Measurements from ENCODE around the gene ZNF225. TPM values are rescaled to one million over a fixed set of nuclear protein-coding genes. Genes with fewer than 3 reads are reported as not detected.

ZNF225 gene
- total RNA-seq, 1 donor from 2014 or later, result 7.1 TPM

DNA sequence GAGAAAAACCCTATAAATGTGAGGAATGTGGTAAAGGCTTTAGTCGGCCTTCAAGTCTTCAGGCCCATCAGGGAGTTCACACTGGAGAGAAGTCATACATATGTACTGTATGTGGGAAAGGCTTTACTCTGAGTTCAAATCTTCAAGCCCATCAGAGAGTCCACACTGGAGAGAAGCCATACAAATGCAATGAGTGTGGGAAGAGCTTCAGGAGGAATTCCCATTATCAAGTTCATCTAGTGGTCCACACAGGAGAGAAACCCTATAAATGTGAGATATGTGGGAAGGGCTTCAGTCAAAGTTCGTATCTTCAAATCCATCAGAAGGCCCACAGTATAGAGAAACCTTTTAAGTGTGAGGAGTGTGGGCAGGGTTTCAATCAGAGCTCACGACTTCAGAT is 63.4 kb downstream of the ZNF225 start:
- no peak for DNase-seq
- H3K4me3 Mint-ChIP-seq (ENCODE audit: unreplicated experiment), result no peak overlapping the region
- peaks cover 51% of the 10 kb centered on the region for H3K36me3 Mint-ChIP-seq (ENCODE audit: unreplicated experiment)
- H3K9me3 Mint-ChIP-seq (ENCODE audit: unreplicated experiment), result peaks cover 8% of the 10 kb centered on the region
- H3K4me1 Mint-ChIP-seq (ENCODE audit: low read depth, unreplicated experiment), result no peaks in the 10 kb centered on the region
- no peaks in the 10 kb centered on the region for H3K27me3 Mint-ChIP-seq (ENCODE audit: unreplicated experiment)
- no peak overlapping the region for H3K27ac Mint-ChIP-seq (ENCODE audit: unreplicated experiment)
- TF ChIP-seq, protein P1, sequence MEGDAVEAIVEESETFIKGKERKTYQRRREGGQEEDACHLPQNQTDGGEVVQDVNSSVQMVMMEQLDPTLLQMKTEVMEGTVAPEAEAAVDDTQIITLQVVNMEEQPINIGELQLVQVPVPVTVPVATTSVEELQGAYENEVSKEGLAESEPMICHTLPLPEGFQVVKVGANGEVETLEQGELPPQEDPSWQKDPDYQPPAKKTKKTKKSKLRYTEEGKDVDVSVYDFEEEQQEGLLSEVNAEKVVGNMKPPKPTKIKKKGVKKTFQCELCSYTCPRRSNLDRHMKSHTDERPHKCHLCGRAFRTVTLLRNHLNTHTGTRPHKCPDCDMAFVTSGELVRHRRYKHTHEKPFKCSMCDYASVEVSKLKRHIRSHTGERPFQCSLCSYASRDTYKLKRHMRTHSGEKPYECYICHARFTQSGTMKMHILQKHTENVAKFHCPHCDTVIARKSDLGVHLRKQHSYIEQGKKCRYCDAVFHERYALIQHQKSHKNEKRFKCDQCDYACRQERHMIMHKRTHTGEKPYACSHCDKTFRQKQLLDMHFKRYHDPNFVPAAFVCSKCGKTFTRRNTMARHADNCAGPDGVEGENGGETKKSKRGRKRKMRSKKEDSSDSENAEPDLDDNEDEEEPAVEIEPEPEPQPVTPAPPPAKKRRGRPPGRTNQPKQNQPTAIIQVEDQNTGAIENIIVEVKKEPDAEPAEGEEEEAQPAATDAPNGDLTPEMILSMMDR (IDR thresholded peaks at IDR 0.05; ENCODE audit: partially characterized antibody, unreplicated experiment), result no peak

DNA sequence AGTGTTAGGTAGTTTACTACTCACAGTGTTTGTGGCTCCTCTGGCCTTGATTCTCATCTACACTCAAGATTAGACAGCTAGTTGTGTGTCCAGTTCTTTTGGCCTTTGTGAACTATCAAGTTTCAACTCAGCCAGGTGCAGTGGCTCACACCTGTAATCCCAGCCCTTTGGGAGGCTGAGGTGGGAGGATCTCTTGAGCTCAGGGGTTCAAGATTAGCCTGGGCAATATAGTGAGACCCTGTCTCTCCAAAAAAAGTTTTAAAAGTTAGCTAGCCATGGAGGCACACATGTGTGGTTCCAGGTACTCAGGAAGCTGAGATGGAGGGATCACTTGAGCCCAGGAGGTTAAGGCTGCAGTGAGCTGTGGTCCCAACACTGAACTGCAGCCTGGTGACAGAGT is 67.8 kb downstream of the ZNF225 start:
- no peak for DNase-seq
- Mint-ChIP-seq H3K36me3 (ENCODE audit: unreplicated experiment) (peaks cover 31% of the 10 kb centered on the region), H3K9me3 (ENCODE audit: unreplicated experiment) (peaks cover 5% of the 10 kb centered on the region), H3K27ac (ENCODE audit: unreplicated experiment) (no peak overlapping the region), H3K27me3 (ENCODE audit: unreplicated experiment) (no peaks in the 10 kb centered on the region), H3K4me1 (ENCODE audit: low read depth, unreplicated experiment) (no peaks in the 10 kb centered on the region), H3K4me3 (ENCODE audit: unreplicated experiment) (no peak overlapping the region)
- TF ChIP-seq, protein P1 (IDR thresholded peaks at IDR 0.05; ENCODE audit: partially characterized antibody, unreplicated experiment), result no peak

DNA sequence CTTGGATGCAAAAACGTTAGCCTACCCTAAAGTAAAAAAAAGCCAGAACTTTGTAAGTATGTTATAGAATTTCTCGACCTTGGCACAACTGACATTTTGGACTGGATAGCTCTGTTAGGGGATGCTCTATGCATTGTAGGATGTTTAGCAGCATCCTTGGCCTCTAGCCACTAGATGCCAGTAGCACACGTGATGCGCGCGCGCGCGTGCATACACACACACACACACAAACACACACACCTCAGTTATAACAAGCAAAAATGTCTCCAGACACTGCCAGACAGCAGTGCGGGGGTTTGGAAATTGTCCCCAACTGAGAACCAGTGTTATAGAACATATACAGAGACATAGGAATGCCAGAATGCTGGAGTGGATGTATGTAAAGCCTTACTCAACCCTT is 68.9 kb downstream of the ZNF225 start:
- Mint-ChIP-seq H3K9me3 (ENCODE audit: unreplicated experiment) (no peaks in the 10 kb centered on the region), H3K4me1 (ENCODE audit: low read depth, unreplicated experiment) (no peaks in the 10 kb centered on the region), H3K27me3 (ENCODE audit: unreplicated experiment) (no peaks in the 10 kb centered on the region), H3K4me3 (ENCODE audit: unreplicated experiment) (no peak overlapping the region), H3K27ac (ENCODE audit: unreplicated experiment) (no peak overlapping the region), H3K36me3 (ENCODE audit: unreplicated experiment) (peaks cover 19% of the 10 kb centered on the region)
- TF ChIP-seq, protein P1 (IDR thresholded peaks at IDR 0.05; ENCODE audit: partially characterized antibody, unreplicated experiment), result no peak
- no peak for DNase-seq

Other genes starting within 250 kb of the ZNF225 start
- gene ZNF404, start 229.4 kb upstream of the ZNF225 start, total RNA-seq (ENCODE audit: unreplicated experiment), result 3.0 TPM
- gene ZNF45, start 178.1 kb upstream of the ZNF225 start, total RNA-seq (ENCODE audit: unreplicated experiment), result 12.1 TPM
- gene ZNF221, start 162.2 kb upstream of the ZNF225 start, total RNA-seq (ENCODE audit: unreplicated experiment), result 16.1 TPM
- gene ZNF155, start 129.2 kb upstream of the ZNF225 start, total RNA-seq (ENCODE audit: unreplicated experiment), result 12.3 TPM
- gene ZNF230, start 110.4 kb upstream of the ZNF225 start, total RNA-seq (ENCODE audit: unreplicated experiment), result 2.8 TPM
- 12.2 TPM for gene ZNF222, start 88.0 kb upstream of the ZNF225 start, total RNA-seq (ENCODE audit: unreplicated experiment)
- 7.6 TPM for gene ZNF223, start 61.4 kb upstream of the ZNF225 start, total RNA-seq (ENCODE audit: unreplicated experiment)
- gene ZNF284, start 41.2 kb upstream of the ZNF225 start, total RNA-seq (ENCODE audit: unreplicated experiment), result 3.9 TPM
- 20.1 TPM for gene ZNF224, start 19.0 kb upstream of the ZNF225 start, total RNA-seq (ENCODE audit: unreplicated experiment)
- 19.2 TPM for gene ZNF234, start 28.2 kb downstream of the ZNF225 start, total RNA-seq (ENCODE audit: unreplicated experiment)
- gene ZNF226, start 51.7 kb downstream of the ZNF225 start, total RNA-seq (ENCODE audit: unreplicated experiment), result 27.9 TPM
- 26.4 TPM for gene ZNF227, start 99.1 kb downstream of the ZNF225 start, total RNA-seq (ENCODE audit: unreplicated experiment)
- gene ZNF233, start 146.5 kb downstream of the ZNF225 start, total RNA-seq (ENCODE audit: unreplicated experiment), result 5.8 TPM
- 14.4 TPM for gene ZNF235, start 191.6 kb downstream of the ZNF225 start, total RNA-seq (ENCODE audit: unreplicated experiment)
- 7.6 TPM for gene ZNF112, start 243.3 kb downstream of the ZNF225 start, total RNA-seq (ENCODE audit: unreplicated experiment)

All from glutamatergic neuron (in vitro differentiated cells).